WERI-Rb-1 (cell line): ENCODE data around the gene TTC24.

ENCODE experiments used
- DNase-seq: peaks from one replicate; pipeline ENCODE4 v3.0.0-alpha.2; 2020
- H3K27ac ChIP-seq: fragments of 250-450 bp; sonication (Bioruptor Pico); 2 replicates; pipeline ENCODE4 v1.5.1; 2020; ENCODE audit warnings: mild to moderate bottlenecking, moderate library complexity
- H3K27me3 ChIP-seq: fragments of 250-450 bp; sonication (Bioruptor Pico); 2 replicates; pipeline ENCODE4 v1.5.1; 2021; ENCODE audit warnings: mild to moderate bottlenecking, low read depth, moderate library complexity; ENCODE audit not compliant: insufficient read depth, severe bottlenecking
- H3K36me3 ChIP-seq: fragments of 250-450 bp; sonication (Bioruptor Pico); 2 replicates; pipeline ENCODE4 v1.5.1; 2020; ENCODE audit warnings: mild to moderate bottlenecking, moderate library complexity
- H3K4me3 ChIP-seq: 2 replicates; pipeline ENCODE4 v1.5.1; 2011; ENCODE audit warnings: low read depth, mild to moderate bottlenecking, control low read depth, low read length
- H3K9me3 ChIP-seq: fragments of 250-450 bp; sonication (Bioruptor Pico); 2 replicates; pipeline ENCODE4 v1.5.1; 2021; ENCODE audit warnings: mild to moderate bottlenecking, moderate library complexity; ENCODE audit not compliant: severe bottlenecking
- CTCF ChIP-seq: IDR thresholded peaks from 2 replicates; pipeline ENCODE4 v1.5.1; 2011; ENCODE audit warnings: low read depth, mild to moderate bottlenecking, control low read depth, inconsistent platforms, low read length

TTC24 gene

GRCh38 chr1:156537027-156537426 lies 42.5 kb upstream of the TTC24 start:
- Histone ChIP-seq H3K9me3 (no peaks in the 10 kb centered on the region), H3K27ac (no peak overlapping the region), H3K4me3 (no peak overlapping the region), H3K36me3 (peaks cover 84% of the 10 kb centered on the region), H3K27me3 (no peaks in the 10 kb centered on the region)
- no peak for TF ChIP-seq CTCF
- no peak for DNase-seq

- H3K27me3 ChIP-seq = no peaks in the 10 kb centered on the region
- no peak for DNase-seq
- H3K27ac ChIP-seq = no peak overlapping the region
- no peak for TF ChIP-seq CTCF
- no peaks in the 10 kb centered on the region for H3K9me3 ChIP-seq
- no peak overlapping the region for H3K4me3 ChIP-seq
- peaks cover 84% of the 10 kb centered on the region for H3K36me3 ChIP-seq
Measured at GRCh38 chr1:156538711-156539440, 40.6 kb upstream of the TTC24 start.

- Histone ChIP-seq H3K27me3 (no peaks in the 10 kb centered on the region), H3K4me3 (no peak overlapping the region), H3K9me3 (no peaks in the 10 kb centered on the region), H3K36me3 (peaks cover 76% of the 10 kb centered on the region), H3K27ac (no peak overlapping the region)
- TF ChIP-seq CTCF = no peak
- no peak for DNase-seq
Measured at GRCh38 chr1:156539818-156540355, 39.6 kb upstream of the TTC24 start.

GRCh38 chr1:156540955-156541354 lies 38.6 kb upstream of the TTC24 start:
- H3K9me3 ChIP-seq = no peaks in the 10 kb centered on the region
- peaks cover 69% of the 10 kb centered on the region for H3K36me3 ChIP-seq
- no peak for TF ChIP-seq CTCF
- H3K4me3 ChIP-seq = no peak overlapping the region
- no peaks in the 10 kb centered on the region for H3K27me3 ChIP-seq
- no peak overlapping the region for H3K27ac ChIP-seq
- no peak for DNase-seq

GRCh38 chr1:156543066-156543465 lies 36.5 kb upstream of the TTC24 start:
- Histone ChIP-seq H3K27me3 (no peaks in the 10 kb centered on the region), H3K9me3 (no peaks in the 10 kb centered on the region), H3K4me3 (no peak overlapping the region), H3K36me3 (peaks cover 75% of the 10 kb centered on the region), H3K27ac (no peak overlapping the region)
- no peak for TF ChIP-seq CTCF
- no peak for DNase-seq
